ENCODE data around the gene PROM1.

DNA sequence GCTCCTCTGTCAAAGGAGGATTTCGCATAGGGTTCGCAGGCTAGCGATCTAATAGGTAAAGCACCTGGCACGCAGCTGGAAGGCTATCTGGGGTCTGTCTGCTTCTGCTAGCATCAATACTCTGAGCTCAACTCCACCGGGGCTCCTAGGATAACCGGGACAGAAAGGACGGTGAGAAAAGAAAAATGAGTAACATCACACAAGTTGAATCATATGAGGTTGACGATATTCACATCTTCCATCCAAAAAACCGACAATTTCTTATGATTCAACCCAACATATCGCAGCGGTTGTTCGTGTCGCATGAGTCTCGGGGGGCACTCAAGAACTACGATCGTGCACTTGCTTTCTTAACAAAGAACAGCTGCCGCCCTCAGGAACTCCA lies 1.8 kb downstream of the PROM1 start:
- no peak for TF ChIP-seq POLR2A (IDR thresholded peaks at IDR 0.05)
- TF ChIP-seq, protein P1, sequence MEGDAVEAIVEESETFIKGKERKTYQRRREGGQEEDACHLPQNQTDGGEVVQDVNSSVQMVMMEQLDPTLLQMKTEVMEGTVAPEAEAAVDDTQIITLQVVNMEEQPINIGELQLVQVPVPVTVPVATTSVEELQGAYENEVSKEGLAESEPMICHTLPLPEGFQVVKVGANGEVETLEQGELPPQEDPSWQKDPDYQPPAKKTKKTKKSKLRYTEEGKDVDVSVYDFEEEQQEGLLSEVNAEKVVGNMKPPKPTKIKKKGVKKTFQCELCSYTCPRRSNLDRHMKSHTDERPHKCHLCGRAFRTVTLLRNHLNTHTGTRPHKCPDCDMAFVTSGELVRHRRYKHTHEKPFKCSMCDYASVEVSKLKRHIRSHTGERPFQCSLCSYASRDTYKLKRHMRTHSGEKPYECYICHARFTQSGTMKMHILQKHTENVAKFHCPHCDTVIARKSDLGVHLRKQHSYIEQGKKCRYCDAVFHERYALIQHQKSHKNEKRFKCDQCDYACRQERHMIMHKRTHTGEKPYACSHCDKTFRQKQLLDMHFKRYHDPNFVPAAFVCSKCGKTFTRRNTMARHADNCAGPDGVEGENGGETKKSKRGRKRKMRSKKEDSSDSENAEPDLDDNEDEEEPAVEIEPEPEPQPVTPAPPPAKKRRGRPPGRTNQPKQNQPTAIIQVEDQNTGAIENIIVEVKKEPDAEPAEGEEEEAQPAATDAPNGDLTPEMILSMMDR (IDR thresholded peaks at IDR 0.05) = no peak
